Anterior cingulate cortex (tissue), 58 donors: ENCODE measurements around the gene RBM28.

Experiments
- DNase-seq, 58 donors: peaks; one replicate each; lab custom pipeline; 2025; lab: John Stamatoyannopoulos, UW

RBM28 gene

GRCh38 chr7:128265156-128265905 is 78.4 kb downstream of the RBM28 start:
- no peak for DNase-seq

GRCh38 chr7:128264477-128264876 is 79.2 kb downstream of the RBM28 start:
- DNase-seq, result no peak

DNA sequence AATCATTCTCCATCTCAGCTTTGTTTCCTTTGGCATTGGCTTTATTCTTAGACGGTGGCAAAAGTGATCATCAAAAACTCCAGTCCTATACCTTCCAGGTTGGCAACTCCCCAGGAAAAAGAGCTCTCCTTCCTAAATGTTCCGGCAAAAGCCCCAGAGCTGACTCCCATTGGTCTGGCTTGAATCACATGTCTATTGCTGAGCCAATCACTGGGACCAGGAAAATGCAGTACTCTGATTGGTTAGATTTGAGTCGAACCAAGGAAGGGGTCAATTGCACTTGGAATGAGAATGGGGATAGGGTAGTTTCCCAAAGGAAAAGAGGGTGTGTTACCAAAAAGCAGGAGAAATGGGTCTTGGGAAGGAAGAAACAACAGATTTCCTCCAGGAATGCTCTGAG is 80.3 kb downstream of the RBM28 start:
- DNase-seq, result no peak

DNA sequence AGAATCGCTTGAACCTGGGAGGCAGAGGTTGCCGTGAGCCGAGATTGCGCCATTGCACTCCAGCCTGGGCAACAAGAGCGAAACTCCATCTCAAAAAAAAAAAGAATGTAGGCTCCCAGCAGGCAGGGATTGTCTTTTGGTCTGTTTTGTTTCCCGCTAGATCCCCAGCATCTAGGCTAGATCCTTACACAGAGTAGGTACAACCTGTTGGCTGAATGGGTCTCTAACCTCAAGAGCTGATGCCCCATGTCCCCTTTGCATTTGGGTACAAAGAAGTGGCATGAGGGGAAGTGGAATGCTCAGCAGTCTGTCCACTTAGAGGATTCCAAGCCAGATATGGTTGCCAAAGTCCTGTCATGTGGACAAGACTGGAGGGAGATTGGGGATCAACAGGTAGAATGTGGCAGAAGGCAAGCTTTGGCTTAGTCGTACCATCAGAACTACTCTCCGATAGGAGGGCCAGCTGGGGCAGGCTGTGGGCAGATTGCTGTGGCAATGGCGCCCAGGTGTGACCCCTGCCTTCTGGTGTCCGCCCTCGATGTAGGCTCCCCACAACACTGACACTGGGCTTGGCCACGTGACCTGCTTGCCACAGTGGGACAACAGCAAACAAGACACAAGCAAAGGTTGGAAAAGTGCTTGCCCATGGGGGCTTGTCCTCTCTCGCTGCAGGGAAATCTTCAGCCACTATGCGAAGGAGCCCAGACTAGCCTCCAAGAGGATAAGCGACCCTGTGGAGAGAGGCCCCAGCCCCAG is 81.3 kb downstream of the RBM28 start:
- no peak for DNase-seq

DNA sequence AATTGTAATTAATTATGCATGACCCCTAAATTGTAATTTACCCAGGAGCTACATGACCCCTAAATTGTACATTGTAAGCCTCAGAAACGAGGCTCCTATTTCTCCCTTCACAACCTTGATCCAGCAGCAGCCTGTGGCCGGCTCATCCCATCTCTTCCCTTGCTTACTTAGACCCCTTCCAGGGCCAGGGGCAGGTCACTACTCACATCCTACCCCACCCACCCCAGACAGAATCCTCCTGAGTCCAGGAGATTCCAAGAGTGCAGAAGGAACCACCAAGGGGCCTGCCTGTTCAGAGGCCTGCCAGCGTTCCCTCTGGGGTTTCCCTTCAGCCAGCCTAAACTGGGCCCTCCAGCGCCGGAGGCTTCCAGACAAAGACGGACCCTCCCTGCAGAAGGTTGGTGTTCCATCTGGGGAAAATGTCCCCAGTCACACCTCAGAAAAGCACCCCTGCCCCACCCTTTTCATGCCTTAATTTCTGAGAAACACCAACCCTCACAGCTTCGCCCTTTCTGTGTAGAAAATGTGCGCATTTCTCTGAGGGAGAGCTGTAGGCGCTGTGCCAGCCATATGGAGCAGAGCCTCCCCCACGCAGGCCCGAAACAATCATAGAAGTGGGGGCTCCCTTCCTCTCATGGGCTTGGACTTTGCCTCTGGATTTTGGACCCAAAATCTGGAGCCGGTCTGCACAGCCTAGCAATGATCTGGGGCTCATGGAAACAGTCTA is 83.5 kb downstream of the RBM28 start:
- DNase-seq, result peak in 1 of 58 donors; percentile 10

- peak in 2 of 58 donors; percentile 4 to 27 for DNase-seq
These were observed 84.3 kb downstream of the RBM28 start for GRCh38 chr7:128259131-128260061.

DNA sequence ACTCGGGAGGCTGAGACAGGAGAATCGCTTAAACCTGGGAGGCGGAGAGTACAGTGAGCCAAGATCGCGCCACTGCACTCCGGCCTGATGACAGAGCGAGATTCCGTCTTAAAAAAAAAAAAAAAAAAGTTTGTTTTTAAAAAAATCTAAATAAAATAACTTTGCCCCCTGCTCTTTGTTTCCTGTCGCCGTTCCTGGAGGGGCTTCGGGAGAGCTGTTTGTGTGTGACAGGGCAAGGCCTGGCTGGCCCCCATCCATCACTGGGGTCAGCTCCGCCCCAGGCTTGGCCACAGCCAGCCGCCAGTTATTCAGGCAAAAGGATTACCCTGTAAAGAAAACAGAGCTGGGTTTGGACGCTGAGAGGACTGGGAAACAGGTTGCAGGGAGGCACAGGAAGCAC is 86.2 kb downstream of the RBM28 start:
- DNase-seq, result no peak

DNA sequence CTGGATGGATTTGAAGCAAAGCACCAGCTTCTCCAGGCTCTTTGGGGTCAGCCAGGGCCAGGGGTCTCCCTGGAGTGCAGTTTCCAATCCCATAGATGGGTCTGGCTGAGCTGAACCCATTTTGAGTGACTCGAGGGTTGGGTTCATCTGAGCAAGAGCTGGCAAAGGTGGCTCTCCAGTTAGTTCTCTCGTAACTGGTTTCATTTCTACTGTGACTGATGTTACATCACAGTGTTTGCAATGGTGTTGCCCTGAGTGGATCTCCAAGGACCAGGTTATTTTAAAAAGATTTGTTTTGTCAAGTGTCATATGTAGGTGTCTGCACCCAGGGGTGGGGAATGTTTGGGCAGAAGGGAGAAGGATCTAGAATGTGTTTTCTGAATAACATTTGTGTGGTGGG is 88.4 kb downstream of the RBM28 start:
- DNase-seq, result no peak

DNA sequence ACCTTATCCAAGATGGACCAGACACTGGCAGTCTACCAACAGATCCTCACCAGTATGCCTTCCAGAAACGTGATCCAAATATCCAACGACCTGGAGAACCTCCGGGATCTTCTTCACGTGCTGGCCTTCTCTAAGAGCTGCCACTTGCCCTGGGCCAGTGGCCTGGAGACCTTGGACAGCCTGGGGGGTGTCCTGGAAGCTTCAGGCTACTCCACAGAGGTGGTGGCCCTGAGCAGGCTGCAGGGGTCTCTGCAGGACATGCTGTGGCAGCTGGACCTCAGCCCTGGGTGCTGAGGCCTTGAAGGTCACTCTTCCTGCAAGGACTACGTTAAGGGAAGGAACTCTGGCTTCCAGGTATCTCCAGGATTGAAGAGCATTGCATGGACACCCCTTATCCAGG is 89.2 kb downstream of the RBM28 start:
- DNase-seq, result no peak

DNA sequence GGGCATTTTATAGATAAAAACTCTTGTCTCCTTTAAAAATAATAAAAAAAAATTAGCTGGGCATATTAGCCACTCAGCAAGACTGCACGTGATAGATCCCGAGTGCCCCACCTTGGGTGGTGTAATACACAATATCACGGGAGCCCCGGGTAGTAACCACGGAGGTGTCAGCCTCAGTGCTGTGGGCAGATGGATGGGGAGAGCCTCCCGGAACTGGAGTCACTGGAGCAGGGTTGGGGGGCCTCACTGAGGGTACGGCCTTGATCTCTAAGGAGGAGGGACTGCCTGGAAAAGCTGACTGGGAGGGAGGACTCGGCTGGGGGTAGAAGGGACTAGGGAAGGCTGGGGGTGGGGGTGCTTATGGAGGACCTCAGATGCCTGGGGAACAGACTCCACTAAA is 90.0 kb downstream of the RBM28 start:
- DNase-seq, result no peak

GRCh38 chr7:128251337-128251736 is 92.4 kb downstream of the RBM28 start:
- DNase-seq, result no peak
